GM21381 (cell line): ENCODE results near the gene ZNF384.
"Not testable (repeated sequence)": the region's sequence is repeated elsewhere in the genome, so short reads cannot be mapped to it uniquely, and the experiment has no call there.

Experiments used
- ATAC-seq: cut with Tn5 transposase; IDR thresholded peaks from one replicate; pipeline ENCODE4 v1.9.1; 2021; ENCODE audit warnings: mild to moderate bottlenecking, moderate library complexity; ENCODE audit not compliant: unreplicated experiment

Gene ZNF384

DNA sequence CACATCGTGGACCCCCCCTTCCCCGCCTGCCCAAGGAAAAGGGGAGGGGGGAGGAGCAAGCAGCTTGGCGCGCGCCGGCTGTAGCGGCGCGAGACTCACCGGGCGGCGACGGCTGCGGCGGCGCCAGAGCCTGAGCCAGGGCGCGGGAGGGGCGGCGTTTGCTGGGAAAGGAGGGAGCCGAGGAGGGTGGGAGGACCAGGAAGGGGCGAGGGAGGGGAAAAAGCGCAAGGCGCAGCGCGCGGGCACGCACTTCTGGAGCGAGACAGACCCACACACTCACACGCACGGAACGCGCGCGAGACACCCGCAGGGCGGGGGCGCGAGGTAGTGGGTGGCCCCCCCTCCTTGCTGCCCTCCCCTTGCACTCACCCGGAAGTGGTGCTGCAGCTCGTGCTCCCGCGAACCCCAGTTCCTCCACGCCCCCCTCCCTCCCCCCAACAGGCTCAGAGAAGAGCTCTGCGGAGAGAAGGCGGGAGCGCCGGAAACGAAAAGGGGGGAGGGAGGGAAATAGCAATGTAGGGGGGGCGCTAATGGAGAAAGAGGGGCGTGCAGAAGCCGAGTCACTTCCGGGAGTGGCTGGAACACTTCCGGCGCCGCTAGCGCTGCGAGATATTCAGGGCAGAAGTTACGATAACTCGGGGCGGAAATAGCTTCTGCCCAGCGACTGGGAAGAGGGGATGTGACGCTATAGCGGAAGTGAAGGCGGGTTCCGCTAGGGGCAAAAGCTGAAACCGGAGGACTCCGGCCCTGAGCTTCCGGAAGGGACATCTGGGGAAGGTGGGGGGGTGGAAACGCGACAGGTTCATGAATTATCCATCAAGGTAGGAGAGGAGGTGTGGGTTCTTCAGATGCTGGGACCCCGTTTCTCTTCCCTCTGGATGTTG, at the start of gene ZNF384:
TSS of gene ZNF384 (minus strand) at position 377 of the 884 bp plus-strand sequence. CDS start 9,855 bp downstream, outside the sequence.
- ATAC-seq: peak; percentile 83

DNA sequence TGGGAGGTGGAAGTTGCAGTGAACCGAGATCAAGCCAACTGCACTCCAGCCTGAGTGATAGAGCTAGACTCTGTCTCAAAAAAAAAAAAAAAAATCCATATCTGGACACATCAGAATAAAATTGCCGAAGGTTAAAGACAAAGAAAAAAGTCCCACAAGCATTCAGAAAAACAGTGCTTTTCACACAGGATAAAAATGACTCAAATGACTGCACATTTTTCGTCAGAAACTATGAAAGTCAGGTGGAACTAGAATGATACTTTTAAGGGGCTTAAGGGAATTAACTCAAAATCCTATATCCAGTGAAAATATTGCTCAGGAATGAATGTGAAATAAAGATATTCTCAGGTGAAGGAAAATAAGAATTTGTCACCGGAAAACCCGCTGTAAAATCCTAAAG, 47.6 kb upstream of the ZNF384 start:
- no peak for ATAC-seq

DNA sequence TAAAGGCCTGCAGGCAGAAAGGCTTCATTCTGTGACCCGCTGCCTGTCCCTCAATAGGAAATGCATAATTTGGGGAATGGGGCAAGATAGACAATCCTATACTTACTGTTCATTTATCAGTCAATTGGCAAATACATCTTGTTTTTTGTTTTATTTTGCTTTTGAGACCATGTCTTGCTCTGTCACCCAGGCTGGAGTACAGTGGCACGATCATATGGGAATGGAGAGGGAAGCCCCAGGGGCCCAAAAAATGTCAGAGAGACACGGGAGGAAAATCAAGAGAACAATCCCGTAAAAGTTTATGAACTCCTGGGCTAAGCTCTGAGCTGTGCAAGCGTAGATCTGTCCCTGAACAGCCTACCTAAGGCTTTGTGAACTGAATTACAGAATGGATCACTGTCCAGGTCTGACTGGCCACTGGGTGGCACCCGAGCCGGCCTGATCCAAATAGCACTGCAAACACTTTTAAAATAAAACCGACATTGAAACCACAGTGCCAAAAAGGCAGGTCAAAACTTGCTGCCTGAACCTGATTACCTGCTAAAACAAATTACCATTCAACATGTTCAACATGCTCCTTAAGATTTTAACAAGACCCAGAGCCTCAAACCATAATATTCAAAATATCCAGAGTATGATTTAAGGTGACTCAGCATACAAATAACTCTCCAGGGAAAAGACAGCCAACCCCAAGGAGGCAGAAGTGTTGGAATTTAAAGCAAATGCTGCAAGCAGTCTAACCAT, 46.4 kb upstream of the ZNF384 start:
- ATAC-seq: no peak

DNA sequence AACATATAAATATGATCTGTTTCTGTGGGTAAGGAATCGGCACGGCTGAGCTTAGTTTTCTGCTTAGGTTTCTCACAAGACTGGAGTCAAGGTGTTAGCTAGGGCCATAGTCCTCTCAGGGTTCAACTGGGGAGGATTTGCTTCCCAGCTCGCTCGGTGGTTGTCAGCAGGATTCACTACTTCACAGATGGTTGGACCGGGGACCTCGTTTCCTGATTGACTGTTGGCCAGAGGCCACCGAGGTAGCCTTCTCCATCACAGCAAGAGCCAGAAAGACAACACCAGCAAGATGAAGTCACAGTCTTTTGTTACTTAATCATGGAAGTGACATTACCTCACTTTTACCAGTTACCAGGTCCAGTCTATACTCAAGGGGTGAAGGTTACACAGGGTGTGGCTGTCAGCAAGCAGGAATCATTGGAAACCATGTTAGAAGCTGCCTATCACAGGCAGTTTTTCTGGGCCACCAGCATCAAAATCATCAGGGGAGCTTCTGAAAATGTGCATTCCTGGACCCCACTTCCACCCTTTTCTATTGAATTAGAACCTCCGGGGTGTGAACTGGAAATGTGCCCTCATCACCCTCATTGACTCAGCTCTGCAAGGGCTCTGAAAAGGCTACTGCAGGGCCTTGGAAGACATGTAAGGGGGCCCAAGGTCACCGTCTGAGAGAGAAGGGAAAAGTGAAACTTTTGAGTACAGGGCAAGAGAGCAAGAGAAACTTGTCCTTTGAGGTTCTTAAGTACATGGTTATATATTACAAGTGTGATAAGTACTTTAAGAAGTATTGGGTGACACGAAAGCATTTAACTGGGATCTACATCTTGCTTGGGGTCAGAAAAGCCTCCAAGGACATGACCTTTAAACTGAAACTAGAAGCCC, 45.6 kb upstream of the ZNF384 start:
- ATAC-seq: no peak

DNA sequence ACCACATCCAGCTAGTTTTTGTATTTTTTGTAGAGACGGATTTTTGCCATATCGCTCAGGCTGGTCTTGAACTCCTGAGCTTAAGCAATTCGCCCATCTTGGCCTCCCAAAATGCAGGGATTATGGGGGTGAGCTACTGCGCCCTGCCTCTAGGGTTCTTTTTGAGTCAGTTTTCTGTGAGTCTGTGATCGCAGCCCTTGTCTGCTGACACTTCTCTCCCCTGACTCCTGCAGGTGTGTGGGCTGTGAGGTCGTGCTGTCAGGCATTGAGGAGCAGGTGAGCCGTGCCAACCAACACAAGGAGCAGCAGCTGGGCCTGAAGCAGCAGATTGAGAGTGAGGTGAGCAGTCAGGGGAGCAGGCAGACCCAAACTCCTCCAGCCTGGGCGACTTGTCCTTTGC, 41.0 kb upstream of the ZNF384 start:
- ATAC-seq: no peak

DNA sequence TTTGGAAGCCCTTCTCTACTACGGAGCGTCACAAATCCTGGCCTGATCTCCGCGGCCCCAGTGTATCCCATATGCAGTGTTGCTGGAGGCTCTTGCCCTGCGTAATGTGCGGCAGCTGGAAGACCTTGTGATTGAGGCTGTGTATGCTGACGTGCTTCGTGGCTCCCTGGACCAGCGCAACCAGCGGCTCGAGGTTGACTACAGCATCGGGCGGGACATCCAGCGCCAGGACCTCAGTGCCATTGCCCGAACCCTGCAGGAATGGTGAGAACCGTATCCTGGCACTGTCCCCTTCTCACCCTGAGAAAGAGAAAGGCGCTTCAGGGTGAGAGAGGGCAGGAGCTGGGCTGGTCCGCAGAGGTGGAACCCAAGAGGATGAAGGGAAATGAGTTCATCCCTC, 40.0 kb upstream of the ZNF384 start:
- ATAC-seq: no peak

DNA sequence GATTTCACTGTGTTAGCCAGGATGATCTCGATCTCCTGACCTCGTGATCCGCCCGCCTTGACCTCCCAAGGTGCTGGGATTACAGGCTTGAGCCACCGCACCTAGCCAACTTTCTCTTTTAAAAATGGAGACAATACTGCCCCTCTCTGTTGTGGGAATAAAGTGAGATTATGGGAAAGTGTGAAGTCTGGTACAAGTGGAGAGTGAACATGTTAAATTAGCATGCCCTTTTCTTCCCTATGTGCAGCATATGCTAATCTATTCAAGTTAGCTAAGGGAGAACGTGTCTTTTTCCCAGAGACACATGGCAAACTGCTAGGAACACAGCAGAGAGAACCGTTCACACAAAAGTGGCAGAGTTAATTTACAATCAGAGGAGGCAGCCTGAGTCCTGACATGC, 36.2 kb upstream of the ZNF384 start:
- ATAC-seq: no peak

DNA sequence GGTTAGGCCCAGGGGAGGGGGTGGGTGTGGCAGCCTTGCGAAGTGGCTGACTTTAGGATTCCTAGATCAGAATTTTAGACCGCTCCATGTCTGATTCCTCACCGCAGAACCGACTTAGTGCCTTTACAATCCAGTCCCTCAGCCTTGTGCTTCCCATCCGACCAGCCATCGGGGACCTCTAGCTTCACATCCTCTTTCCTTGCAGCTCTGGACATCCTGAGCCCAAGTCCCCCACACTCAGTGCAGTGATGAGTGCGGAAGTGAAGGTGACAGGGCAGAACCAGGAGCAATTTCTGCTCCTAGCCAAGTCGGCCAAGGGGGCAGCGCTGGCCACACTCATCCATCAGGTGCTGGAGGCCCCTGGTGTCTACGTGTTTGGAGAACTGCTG, 35.2 kb upstream of the ZNF384 start:
- peak; percentile 12 for ATAC-seq

DNA sequence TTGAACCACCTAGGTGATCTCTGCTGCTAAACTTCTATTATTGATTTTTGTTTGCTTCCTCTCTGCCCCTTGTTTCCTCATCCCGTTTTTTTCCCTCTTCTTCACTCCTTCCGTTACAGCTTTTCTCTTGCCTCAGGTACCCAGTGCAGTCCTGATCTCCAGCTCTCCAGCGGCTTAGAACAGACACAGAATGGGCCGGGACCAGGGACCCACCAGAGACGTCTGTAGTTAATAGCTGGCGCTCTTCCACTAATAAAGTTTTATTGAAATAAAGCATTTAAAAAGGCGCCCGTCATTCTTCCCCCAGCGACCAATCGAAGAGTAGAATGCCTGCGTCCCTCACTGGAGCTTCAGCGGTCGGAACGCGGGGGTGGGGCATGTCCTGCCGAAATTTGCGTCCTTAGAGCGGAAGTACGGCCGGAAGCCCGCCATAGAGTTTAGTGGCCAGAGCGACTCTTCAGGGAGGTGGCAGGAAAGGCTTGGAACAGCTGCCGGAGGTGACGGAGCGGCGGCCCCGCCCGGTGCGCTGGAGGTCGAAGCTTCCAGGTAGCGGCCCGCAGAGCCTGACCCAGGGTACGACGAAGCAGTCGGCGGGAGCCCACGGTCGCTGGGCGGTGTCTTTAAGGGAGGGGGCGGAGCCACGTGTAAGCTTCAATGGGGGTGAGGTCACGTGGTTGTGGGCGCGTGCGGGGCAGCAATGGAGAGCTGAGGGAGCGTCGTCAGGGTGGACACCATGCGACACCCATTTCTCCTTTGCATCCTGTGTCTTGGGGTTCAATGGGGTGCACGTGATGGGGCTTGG, 34.6 kb upstream of the ZNF384 start, which contains the start of gene COPS7A:
TSS of gene COPS7A (plus strand) at position 440 of the 802 bp plus-strand sequence. CDS start 611 bp downstream, outside the sequence.
- peak; percentile 91 for ATAC-seq

DNA sequence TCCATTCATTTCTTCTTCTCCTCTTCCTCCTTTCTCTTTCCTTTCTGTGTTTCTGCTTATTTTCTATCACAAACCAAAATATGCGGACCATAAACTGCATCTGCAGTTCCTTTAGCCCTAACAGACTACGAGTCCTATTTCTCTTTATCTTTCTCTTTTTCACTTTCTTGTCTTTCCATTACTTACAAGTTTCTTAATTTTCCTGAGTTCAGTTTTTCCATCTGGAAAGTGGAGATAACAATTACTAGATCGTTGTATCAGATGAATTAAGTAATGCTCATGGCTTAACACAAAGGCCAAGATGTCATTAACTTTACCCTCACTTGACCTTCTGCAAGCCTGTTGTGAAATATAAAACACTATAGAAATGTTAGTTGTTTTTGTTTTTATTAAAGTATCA, 33.7 kb upstream of the ZNF384 start:
- ATAC-seq: no peak

DNA sequence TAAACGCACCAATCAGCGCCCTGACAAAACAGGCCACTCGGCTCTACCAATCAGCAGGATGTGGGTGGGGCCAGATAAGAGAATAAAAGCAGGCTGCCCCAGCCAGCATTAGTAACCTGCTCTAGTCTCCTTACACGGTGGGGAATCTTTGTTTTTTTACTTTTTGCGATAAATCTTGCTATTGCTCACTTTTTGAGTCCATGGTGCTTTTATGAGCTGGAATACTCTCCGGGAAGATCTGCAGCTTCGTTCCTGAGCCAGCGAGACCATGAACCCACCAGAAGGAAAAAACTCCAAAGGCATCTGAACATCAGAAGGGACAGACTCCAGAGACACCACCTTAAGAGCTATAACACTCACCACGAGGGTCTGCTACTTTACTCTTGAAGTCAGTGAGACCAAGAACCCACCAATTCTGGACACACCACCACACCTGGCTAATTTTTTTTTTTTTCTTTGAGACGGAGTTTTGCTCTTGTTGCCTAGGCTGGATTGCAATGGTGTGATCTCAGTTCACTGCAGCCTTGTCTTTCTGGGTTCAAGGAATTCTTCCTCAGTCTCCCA, 27.8 kb upstream of the ZNF384 start:
- no peak for ATAC-seq

DNA sequence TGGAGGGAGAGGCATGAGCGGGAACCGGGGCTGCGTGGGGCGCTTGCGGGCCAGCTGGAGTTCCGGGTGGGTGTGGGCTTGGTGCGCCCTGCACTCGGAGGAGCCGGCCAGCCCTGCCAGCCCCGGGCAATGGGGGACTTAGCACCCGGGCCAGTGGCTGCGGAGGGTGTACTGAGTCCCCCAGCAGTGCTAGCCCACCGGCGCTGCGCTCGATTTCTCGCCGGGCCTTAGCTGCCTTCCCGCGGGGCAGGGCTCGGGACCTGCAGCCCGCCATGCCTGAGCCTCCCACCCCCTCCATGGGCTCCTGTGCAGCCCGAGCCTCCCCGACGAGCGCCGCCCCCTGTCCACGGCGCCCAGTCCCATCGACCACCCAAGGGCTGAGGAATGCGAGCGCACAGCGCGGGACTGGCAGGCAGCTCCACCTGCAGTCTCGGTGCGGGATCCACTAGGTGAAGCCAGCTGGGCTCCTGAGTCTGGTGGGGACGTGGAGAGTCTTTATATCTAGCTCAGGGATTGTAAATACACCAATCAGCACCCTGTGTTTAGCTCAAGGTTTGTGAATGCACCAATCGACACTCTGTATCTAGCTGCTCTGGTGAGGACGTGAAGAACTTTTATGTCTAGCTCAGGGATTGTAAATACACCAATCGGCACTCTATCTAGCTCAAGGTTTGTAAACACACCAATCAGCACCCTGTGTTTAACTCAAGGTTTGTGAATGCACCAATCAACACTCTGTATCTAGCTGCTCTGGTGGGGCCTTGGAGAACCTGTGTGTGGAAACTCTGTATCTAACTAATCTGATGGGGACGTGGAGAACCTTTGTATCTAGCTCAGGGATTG, 27.1 kb upstream of the ZNF384 start:
- not testable (repeated sequence) for ATAC-seq

DNA sequence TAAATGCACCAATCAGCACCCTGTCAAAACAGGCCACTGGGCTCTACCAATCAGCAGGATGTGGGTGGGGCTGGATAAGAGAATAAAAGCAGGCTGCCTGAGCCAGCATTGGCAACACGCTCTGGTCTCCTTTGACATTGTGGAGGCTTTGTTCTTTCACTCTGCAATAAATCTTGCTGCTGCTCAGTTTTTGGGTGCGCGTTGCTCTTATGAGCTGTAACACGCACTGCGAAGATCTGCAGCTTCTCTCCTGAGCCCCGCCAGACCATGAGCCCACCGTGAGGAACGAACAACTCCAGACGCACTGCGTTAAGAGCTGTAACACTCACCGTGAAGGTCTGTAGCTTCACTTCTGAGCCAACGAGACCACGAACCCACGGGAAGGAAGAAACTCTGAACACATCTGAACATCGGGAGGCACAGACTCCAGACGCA, 19.8 kb upstream of the ZNF384 start:
- no peak for ATAC-seq

DNA sequence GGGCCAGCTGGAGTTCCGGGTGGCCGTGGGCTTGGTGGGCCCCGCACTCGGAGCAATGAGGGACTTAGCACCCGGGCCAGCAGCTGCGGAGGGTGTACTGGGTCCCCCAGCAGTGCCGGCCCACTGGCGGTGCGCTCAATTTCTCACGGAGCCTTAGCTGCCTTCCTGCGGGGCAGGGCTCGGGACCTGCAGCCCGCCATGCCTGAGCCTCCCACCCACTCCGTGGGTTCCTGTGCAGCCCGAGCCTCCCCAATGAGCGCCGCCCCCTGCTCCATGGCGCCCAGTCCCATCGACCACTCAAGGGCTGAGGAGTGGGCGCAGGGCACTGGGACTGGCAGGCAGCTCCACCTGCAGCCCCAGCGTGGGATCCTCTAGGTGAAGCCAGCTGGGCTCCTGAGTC, 19.2 kb upstream of the ZNF384 start:
- ATAC-seq: not testable (repeated sequence)

DNA sequence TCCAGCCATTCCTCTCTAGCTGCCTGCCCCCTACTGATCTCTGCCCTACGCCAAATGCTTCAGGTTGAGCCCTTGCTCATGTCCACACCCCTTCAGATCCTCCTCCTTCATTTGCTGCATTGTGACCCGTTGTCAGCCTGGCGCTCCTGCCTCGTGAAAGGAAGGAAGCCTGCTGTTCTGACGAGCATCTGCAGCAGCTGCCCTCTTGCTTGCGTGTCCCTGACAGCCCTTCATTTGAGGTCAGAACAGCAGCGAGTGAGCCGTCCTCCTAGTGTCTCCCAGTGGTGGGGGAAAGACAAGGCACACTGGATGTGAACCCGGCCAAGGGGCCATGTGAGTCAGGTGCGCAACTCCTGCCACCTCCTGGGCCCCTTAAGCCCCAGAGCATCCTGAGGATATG, 14.5 kb upstream of the ZNF384 start:
- no peak for ATAC-seq

DNA sequence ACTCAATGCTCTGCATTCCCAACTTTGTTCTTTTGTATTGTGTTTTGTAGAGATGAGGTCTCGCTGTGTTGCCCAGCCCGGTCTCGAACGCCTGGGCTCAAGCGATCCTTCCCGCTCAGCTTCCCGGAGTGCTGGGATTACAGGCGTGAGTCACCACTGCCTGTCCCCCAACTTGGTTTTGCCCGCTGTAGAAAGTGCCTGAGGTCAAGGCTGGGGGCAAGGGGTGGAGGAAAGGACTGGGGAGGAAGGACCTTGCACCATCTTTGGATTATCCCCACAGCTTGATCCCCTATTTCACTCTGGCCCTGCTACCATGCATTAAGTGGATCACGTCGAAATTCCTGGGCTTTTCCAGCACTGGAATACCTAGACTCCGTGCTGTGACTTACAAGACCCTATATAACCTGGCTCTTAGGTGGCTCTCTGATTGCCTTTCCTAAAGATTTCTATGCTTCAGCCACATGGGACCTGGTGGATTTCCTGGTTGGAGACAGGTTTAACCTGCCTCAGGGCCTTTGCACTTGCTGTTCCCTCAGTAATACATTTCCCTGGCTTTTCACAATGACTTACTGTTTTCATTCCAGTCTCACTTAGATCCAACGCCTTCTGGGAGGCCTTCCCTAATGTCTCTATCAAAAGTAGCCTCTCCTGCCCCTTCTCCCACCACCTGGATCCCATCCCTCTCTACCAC, 12.0 kb upstream of the ZNF384 start:
- no peak for ATAC-seq

DNA sequence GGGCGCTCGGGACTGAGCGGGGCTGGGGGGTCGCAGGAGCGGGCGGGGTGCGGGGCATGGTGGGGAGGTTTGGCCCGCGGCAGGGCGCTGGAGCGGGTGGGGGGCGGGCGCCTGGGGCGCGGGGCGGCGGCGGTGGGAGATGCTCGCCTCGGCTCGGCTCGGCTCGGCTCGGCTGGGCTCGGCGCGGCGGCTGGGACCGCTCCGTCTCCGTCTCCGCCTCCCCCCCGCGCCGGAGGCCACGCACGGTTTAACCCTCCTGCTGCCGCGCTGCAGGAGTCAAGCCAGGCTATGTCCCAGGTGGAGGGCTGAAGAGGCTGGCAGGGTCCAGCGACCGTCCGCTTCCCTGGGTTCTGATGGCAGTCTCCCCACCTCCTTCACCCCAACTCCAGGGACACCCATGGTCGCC, 11.5 kb upstream of the ZNF384 start, which contains the start of gene PIANP:
TSS of gene PIANP (minus strand) at position 170 of the 406 bp plus-strand sequence. CDS start 2,754 bp downstream, outside the sequence.
- no peak for ATAC-seq

DNA sequence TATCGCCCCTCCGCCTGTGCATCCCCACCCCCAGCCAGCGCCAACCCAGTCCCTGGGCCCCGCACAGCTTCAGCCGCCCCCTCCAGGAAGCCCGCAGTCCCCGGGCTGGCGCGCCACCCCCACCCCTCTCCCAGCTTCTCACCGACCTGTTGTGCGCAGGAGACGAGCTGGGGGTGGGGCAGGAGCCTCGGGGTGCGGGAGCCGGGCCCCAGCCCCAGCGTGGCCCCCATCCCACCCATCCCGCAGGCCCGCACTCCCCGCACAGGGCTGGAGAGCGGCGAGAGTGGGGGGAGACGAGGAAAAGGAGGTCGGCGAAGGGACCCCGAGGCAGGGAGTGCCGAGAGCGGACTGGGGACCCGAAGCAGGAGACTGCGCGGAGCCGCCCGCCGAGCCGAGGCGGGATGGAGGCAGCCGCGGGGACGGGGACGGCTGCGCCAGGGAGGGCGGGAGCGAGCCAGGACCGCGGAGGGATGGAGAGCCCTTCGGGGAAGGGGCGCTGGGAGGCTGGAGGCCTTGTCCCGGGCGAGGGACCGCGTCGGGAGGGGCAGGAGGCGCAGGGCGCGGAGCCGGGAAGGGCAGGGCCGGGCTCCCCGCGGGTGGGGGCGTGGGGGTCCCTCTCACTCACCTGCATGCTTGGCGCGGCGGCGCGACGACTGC, 10.9 kb upstream of the ZNF384 start:
- ATAC-seq: no peak
